Measurements from ENCODE around the gene CTU1. TPM values are rescaled to one million over a fixed set of nuclear protein-coding genes. Genes with fewer than 3 reads are reported as not detected.

CTU1 gene
- total and polyA plus RNA-seq, 10 of the 15 experiments (the other 5 are each of a cell fraction or from before 2014, with no cell fraction given) = 0.02 to 10.5 (median 3.0) TPM; not detected in 1

- TF ChIP-seq KAT2A (conservative IDR thresholded peaks at IDR 0.05; ENCODE audit: control insufficient read depth, low read depth, low read length) (no peak), CBX5 (IDR thresholded peaks at IDR 0.05; ENCODE audit: low read depth) (no peak), ZNF217 (IDR thresholded peaks at IDR 0.05) (no peak), NFYB (IDR thresholded peaks at IDR 0.05; ENCODE audit: insufficient read depth, low read depth, low read length) (no peak), RB1 (IDR thresholded peaks at IDR 0.05; ENCODE audit: borderline replicate concordance) (no peak), YBX1 (IDR thresholded peaks at IDR 0.05) (no peak), NBN (IDR thresholded peaks at IDR 0.05) (no peak)
- TF ChIP-seq, protein P1, sequence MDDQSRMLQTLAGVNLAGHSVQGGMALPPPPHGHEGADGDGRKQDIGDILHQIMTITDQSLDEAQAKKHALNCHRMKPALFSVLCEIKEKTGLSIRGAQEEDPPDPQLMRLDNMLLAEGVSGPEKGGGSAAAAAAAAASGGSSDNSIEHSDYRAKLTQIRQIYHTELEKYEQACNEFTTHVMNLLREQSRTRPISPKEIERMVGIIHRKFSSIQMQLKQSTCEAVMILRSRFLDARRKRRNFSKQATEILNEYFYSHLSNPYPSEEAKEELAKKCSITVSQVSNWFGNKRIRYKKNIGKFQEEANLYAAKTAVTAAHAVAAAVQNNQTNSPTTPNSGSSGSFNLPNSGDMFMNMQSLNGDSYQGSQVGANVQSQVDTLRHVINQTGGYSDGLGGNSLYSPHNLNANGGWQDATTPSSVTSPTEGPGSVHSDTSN (IDR thresholded peaks at IDR 0.05; ENCODE audit: insufficient replicate concordance, low read depth, low read length) = no peak
- TF ChIP-seq, protein P2, sequence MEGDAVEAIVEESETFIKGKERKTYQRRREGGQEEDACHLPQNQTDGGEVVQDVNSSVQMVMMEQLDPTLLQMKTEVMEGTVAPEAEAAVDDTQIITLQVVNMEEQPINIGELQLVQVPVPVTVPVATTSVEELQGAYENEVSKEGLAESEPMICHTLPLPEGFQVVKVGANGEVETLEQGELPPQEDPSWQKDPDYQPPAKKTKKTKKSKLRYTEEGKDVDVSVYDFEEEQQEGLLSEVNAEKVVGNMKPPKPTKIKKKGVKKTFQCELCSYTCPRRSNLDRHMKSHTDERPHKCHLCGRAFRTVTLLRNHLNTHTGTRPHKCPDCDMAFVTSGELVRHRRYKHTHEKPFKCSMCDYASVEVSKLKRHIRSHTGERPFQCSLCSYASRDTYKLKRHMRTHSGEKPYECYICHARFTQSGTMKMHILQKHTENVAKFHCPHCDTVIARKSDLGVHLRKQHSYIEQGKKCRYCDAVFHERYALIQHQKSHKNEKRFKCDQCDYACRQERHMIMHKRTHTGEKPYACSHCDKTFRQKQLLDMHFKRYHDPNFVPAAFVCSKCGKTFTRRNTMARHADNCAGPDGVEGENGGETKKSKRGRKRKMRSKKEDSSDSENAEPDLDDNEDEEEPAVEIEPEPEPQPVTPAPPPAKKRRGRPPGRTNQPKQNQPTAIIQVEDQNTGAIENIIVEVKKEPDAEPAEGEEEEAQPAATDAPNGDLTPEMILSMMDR (IDR thresholded peaks at IDR 0.05 in 2 of 3, conservative IDR thresholded peaks at IDR 0.05 in 1 of 3; ENCODE audit: control insufficient read depth in 2 of 3, extremely low read depth in 1 of 3, insufficient read depth in 1 of 3, low read depth in 3 of 3, low read length in 3 of 3) = no peak
Observed at GRCh38 chr19:51119101-51119500, 10.9 kb upstream of the CTU1 start (continued).

- Histone ChIP-seq H3K36me3 (ENCODE audit: control insufficient read depth in 2 of 2, insufficient read depth in 2 of 2, low read length in 1 of 2) (no peaks in the 10 kb centered on the region), H2AFZ (ENCODE audit: control insufficient read depth, low read depth, low read length) (no peak overlapping the region), H4K20me1 (ENCODE audit: control insufficient read depth, insufficient read depth) (no peaks in the 10 kb centered on the region), H3K4me3 (no peak overlapping the region), H3K27ac (ENCODE audit: control insufficient read depth, insufficient read depth) (no peak overlapping the region), H3K79me2 (ENCODE audit: control insufficient read depth, insufficient read depth, low read length) (no peaks in the 10 kb centered on the region), H3K9ac (ENCODE audit: control insufficient read depth, insufficient read depth, low read length) (no peak overlapping the region), H3K4me2 (ENCODE audit: control insufficient read depth, insufficient read depth) (no peak overlapping the region), H3K9me3 (replicated peaks; ENCODE audit: control insufficient read depth, insufficient read depth, low read length) (no peaks in the 10 kb centered on the region), H3K27me3 (replicated peaks in 1 of 2; ENCODE audit: control insufficient read depth in 2 of 2, insufficient read depth in 2 of 2, low read length in 1 of 2) (peaks cover 0 to 3% of the 10 kb centered on the region in 2 experiments; a peak in 2 of 4 replicates), H3K4me1 (ENCODE audit: control insufficient read depth, insufficient read depth, low read length) (no peaks in the 10 kb centered on the region)
- ChIA-PET CTCF (no interaction called here), SMC1A (ENCODE audit: uncharacterized antibody, unreplicated experiment) (no interaction called here), POLR2A (no interaction called here), RAD21 (ENCODE audit: unreplicated experiment) (no interaction called here)
- in situ Hi-C loops (cut with MboI) = no loop called here
- no peak for DNase-seq (ENCODE audit: low read depth, low spot score)
- no peak for ATAC-seq
- no TSS peak for BruUV-seq (replicated peaks)
- intact Hi-C loops (cut with micrococcal nuclease; ENCODE audit: unreplicated experiment) = no loop called here
- FAIRE-seq = no peak
- whole genome bisulfite sequencing (ENCODE audit: insufficient coverage, insufficient replicate concordance, low lambda C conversion rate, missing lambda C conversion rate) = 46% methylated on average over 6 of the region's 6 CpGs
- TF ChIP-seq CEBPB (IDR thresholded peaks at IDR 0.05; ENCODE audit: borderline replicate concordance in 1 of 2, low read depth in 2 of 2, low read length in 2 of 2) (no peak), RUNX3 (IDR thresholded peaks at IDR 0.05; ENCODE audit: low read length) (no peak), SIN3A (IDR thresholded peaks at IDR 0.05; ENCODE audit: low read depth, low read length) (no peak), TCF12 (IDR thresholded peaks at IDR 0.05; ENCODE audit: low read depth, low read length) (no peak), NR2C1 (IDR thresholded peaks at IDR 0.05) (no peak), HDGF (IDR thresholded peaks at IDR 0.05) (no peak), POLR2A (IDR thresholded peaks at IDR 0.05; ENCODE audit: low read depth, low read length) (no peak), NFYB (IDR thresholded peaks at IDR 0.05; ENCODE audit: insufficient read depth, low read depth, low read length) (no peak), HDAC2 (IDR thresholded peaks at IDR 0.05) (no peak), RFX5 (IDR thresholded peaks at IDR 0.05; ENCODE audit: low read depth, low read length) (no peak)
- TF ChIP-seq, protein P3, sequence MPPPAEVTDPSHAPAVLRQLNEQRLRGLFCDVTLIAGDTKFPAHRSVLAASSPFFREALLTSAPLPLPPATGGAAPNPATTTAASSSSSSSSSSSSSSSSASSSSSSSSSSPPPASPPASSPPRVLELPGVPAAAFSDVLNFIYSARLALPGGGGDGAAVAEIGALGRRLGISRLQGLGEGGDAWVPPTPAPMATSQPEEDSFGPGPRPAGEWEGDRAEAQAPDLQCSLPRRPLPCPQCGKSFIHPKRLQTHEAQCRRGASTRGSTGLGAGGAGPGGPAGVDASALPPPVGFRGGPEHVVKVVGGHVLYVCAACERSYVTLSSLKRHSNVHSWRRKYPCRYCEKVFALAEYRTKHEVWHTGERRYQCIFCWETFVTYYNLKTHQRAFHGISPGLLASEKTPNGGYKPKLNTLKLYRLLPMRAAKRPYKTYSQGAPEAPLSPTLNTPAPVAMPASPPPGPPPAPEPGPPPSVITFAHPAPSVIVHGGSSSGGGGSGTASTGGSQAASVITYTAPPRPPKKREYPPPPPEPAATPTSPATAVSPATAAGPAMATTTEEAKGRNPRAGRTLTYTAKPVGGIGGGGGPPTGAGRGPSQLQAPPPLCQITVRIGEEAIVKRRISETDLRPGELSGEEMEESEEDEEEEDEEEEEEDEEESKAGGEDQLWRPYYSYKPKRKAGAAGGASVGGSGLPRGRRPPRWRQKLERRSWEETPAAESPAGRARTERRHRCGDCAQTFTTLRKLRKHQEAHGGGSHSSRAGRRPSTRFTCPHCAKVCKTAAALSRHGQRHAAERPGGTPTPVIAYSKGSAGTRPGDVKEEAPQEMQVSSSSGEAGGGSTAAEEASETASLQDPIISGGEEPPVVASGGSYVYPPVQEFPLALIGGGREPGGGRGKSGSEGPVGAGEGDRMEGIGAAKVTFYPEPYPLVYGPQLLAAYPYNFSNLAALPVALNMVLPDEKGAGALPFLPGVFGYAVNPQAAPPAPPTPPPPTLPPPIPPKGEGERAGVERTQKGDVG (CRISPR knock-in tag; IDR thresholded peaks at IDR 0.05) = no peak
Observed at GRCh38 chr19:51116736-51117286, 8.6 kb upstream of the CTU1 start.

Data from GM12878 (cell line).